HG03175 (cell line): ENCODE measurements around the gene LIMCH1.
"Not testable (repeated sequence)": the region's sequence is repeated elsewhere in the genome, so short reads cannot be mapped to it uniquely, and the experiment has no call there.

ENCODE experiments used
- ATAC-seq: cut with Tn5 transposase; IDR thresholded peaks from one replicate; pipeline ENCODE4 v1.9.1; 2021; ENCODE audit warnings: mild to moderate bottlenecking, moderate library complexity; ENCODE audit not compliant: unreplicated experiment

The LIMCH1 gene

GRCh38 chr4:41538017-41538733 lies at the start of gene LIMCH1:
Gene LIMCH1, plus strand, starts transcription at chr4:41538157. Its CDS starts 67,839 bp downstream, at chr4:41605996.
- no peak for ATAC-seq

GRCh38 chr4:41491081-41491576 lies 46.8 kb upstream of the LIMCH1 start:
- not testable (repeated sequence) for ATAC-seq

DNA sequence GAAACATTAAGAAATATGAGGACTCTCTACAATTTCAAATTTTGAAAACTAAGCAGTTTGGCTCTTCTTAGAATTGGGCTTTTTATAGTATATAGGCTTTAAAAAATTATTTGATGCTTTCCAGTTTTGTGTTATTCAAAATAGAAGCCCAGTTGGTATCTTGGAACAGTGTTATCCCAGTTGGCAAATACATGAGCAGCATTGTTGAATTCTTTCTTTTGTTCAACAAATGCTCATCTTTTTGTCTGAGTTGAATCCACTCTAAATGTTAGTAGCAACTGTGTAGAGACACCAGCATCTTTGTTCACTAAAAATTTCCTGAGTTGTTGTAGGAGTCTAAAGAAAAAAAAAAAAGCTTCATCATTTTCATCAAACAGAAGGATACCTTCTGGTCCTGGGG lies 41.0 kb upstream of the LIMCH1 start:
- no peak for ATAC-seq

DNA sequence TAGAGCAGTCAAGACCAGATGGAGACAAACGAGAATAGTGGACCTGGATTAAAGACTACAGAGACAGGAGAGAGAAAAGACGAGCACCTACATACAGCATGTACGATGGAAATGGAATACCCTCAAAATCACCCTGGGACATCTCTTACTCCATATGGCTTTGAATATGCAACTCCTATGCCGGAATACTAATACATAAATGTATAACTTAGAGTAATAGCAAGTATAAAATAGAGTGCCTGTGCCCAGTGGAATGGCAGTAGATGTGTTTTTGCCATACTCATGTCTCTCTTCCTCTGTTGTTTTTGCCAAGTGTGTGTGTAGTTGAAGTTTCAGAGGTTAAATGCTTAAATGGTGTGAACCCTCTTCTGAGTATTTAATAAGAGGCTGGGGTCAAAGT lies 39.8 kb upstream of the LIMCH1 start:
- no peak for ATAC-seq

DNA sequence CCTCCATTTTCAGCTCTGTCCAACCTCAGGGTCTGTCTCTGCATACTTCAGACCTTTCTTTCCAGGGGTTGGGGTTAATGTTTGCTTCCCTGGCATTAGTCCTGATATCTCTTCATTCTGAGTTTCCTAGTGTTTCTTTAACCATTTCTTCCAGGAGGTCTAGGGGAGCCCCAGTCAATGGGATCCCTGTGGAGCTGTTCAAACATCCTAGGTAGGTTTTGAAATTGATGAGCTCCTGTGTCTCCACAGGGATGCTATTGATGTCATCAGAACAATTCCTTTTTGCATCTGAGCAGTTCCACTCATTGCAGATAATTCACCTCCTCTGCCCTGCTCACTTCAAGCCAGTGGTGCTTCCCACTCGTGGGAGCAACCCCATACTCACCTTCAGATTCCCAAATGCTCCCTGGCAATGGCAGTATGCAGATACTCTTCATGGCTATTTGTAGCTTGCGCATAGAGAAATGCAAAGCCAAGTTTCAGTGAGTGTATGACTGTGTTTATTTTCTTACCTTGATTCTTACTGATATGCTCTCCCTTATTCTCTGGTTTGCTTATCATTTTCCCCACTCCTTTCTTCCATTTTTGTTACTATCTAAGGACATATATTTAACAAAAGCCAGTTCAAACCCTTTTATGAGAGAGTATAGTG lies 33.7 kb upstream of the LIMCH1 start:
- no peak for ATAC-seq

GRCh38 chr4:41505161-41505661 lies 32.7 kb upstream of the LIMCH1 start:
- ATAC-seq: no peak

DNA sequence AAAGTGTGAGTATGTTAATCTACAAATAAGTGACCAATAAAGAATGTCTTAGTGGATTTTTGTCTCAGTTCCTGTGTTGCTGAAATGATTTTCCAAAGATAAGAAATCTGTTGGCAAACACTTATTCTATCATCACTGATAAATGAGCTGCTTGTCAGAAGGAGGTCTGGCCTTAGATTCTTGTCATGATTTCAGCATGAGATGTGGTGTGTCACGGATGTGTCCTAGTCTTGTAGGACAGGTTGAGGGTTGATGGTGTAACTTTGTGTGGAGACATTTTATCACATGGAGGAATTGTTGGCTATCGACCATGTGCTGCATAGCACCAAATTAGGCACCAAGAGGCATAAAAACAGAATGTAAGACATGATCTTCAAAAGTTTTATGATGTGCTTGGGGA lies 31.8 kb upstream of the LIMCH1 start:
- no peak for ATAC-seq

DNA sequence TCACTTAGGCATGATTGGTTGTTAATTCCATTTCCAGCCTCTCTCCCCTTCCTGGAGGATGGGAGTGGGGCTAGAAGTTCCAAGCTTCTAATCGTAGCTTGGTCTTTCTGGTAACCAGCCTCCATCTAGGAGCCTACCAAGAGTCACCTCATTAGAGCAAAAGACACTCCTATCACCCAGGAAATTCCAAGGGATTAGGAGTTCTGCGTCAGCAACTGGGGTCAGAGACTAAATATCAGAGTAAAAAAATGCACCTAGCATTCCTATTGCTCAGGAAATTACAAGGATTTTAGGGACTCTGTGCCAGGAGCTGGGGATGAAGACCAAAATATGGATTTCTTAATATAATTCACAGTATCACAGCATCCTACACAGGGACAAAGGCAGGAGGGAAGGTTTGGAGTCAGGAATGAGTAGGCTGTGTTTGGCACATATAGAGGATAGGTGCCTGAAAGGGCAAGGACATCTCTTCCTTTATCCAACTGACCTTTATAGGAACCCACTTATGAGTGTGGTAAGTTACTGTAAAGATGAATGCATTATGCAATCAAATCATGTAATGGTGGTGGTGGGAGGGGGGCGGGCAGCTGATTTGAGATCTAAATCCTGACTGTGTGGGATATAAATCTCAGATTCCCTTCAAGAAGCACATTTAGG lies 30.5 kb upstream of the LIMCH1 start:
- ATAC-seq: no peak

- ATAC-seq: no peak
Observed at GRCh38 chr4:41509451-41509866, 28.5 kb upstream of the LIMCH1 start.

GRCh38 chr4:41510179-41510578 lies 27.8 kb upstream of the LIMCH1 start:
- ATAC-seq: no peak

GRCh38 chr4:41512136-41512535 lies 25.8 kb upstream of the LIMCH1 start:
- no peak for ATAC-seq

DNA sequence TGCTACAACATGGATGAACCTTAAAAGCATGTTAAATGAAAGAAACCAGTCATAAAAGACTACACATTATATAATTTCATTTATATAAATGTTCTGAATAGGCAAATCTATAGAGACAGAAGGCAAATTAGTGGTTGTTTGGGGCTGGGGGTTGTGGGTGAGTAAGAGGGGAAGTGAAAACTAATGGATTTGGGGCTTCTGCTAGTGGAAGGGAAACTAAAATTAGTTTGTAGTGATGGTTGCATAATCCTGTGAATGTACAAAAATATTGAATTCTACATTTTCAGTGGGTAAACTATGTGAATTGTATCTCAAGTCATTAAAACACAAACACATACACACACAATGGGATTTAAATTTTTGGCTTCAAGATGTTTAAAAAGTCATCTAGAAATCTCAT lies 25.4 kb upstream of the LIMCH1 start:
- ATAC-seq: no peak

DNA sequence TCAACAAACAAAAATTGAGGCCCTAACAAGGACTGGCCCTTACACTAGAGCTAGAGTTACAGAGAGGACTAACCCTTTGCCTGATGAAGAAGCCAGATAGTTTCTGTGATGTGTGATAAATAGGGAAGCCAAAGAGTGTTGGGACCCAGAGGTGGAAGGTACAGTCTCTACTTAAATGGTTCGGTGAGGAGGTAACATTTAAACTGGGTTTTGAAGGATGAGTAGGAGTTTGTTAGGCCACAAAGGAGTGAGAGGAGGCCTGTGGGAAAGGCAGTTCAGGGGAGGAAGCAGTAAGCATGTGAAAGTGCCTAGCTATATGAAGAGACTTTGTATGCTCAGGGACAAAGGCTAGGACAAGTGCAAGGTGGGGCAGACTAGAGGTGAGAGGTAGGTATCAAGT lies 23.8 kb upstream of the LIMCH1 start:
- no peak for ATAC-seq

DNA sequence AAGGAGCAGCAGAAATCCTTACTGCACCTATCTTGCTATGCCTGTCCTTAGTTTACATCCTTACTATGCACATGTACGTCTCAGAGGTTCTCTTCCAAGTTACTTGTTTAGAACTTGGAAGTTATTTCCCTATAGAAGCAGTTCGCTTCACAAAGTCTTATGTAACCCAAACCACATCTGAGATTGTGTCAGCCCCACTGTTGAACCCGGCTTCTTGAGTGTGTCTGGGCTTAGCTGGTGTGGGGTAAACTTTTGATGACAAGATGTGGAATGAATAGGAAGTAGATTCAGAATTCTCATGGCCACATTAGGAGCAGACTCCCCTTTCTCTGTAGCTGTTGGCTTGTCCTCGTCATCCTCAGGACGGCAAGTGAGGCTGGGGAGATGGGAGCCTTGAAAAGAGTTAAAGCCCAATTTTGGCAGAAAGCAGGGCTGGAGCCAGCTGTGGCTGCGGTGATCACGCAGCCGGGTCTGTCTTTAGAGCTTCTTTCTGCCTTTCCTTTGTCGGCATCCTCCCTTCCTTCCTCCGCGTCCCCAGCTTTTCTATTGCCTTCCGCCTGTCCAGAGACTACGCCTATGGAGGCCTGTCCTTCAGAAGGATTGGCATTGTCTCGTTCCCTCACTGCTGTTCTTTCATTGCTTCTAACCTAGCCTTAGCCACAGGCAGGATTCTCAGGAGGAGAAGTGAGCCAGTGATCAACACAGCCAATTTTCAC lies 23.0 kb upstream of the LIMCH1 start:
- ATAC-seq: no peak

DNA sequence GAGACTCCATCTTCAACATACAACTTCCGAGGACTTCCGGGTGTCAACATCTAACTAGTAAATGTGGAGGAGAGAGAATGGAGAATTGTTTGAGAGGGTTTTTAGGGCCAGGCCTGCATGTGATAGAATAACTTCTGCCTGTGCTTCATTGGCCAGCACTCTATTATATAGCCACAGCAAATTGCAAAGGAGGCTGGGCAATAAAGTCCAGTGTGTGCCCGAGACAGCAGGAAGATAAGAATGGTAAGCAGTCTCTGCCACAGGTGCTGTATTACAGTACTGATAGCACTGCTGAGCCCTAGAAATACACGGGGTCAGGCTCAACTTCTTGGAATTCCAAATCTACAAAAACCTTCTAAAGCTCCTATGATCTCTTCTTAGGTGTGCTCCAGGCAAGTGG lies 20.8 kb upstream of the LIMCH1 start:
- ATAC-seq: no peak

- no peak for ATAC-seq
Observed at GRCh38 chr4:41517747-41518146, 20.2 kb upstream of the LIMCH1 start.

DNA sequence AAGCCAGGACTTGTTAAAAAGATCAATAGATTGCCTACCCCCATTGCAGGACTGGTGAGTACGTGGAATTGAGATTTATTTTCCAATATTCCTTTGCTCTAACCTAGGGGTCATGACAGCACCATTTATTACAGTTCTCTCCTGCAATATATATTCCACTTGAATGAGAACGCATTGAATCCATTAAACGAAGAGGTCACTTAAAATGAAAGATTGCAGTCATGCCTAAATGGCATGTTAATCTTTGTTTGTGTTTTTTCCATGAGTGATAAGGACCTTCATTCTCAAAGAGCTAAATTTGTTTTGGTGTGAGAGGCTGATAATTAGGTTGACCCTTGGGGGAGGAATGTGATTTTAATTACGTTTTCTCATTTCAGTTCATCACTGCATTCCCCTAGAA lies 13.5 kb upstream of the LIMCH1 start:
- ATAC-seq: no peak

- no peak for ATAC-seq
Observed at GRCh38 chr4:41525129-41525528, 12.8 kb upstream of the LIMCH1 start.

- no peak for ATAC-seq
Observed at GRCh38 chr4:41526628-41527027, 11.3 kb upstream of the LIMCH1 start.

DNA sequence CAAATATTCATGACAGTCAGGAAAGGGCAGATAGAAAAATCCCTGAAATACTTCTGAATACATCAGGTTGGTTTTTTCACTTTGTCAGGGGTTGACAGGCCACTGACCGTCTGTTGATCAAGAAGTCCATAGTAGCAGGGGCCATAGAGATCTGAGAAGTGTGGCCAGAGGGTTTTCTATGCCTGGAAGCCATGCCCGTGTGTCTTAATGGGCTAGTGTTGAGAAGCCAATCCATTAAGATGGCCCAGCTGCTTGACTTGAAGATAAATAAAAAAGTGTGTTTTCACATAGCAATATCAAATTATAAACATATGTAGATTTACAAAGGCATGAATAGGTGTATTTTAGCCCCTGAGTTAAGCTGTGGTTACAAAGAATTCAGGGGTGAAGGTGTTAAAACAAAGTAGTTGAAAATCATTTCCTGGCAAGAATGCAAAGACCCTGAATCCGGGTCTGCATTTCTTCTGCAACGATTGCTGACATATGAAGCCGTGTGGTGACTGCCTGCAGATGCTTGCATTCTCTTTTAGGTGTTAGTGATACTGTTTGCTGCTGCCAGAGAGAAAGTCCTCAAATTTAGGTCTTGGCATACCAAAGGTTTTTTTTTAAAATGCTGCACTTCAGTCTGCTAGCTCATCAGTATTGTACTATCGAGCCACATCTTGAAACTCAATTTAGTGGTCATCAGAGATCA lies 9.3 kb upstream of the LIMCH1 start:
- ATAC-seq: no peak

DNA sequence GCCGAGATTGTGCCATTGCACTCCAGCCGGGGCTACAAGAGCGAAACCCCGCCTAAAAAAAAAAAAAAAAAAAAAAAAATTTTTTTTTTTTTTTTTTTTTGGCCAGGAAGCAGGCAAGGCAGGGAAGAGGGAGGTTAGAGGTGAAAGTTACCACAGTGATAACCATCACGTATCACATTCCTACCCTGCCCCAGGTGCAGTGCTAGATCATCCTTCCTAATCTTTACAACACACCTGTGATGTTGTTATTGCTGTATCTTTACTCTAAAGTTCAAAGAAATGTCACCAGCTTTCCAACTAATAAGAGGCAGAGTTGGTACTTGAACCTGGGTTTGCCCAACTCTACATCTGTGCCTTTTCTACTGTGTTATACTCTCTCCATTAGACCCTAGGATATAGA lies 7.2 kb upstream of the LIMCH1 start:
- ATAC-seq: no peak
